Stimulated activated CD4-positive, alpha-beta T cell treated with anti-CD3 and anti-CD28 coated beads, Interleukin-4, amount 100 ng/mL, for 48 hours (primary cell): ENCODE measurements around the gene LMOD3.

Source experiments
- DNase-seq, 2 donors: peaks; one replicate each; pipeline ENCODE4 v3.0.0-alpha.2; 2020; ENCODE audit warnings: low read depth in 2 of 2

LMOD3 gene

GRCh38 chr3:69122403-69122802 is at the start of gene LMOD3:
Gene LMOD3 (minus strand): TSS chr3:69122595. CDS start chr3:69122386, 209 bp downstream.
- no peak for DNase-seq

- no peak for DNase-seq
These were observed 49.7 kb upstream of the LMOD3 start for GRCh38 chr3:69172058-69172457.

GRCh38 chr3:69166446-69166845 is 44.1 kb upstream of the LMOD3 start:
- DNase-seq = no peak

DNA sequence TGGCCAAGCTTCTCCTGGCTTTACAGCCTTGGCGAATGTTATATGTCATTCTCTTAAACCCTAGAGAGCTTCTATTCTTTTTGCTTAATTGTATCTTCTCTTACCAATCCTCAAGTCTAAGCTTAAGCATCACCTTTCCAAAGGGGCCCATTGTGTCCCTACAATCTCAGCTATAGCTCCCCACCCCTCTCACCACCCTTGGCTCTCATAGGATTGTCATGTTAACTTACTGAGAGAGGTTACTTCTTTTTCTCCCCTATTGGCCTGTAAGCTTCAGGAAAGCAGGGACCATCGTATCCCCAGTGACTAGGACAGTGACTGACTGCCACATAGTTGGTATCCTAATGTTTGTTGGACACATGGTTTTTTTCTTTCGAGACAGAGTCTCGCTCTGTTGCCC is 43.3 kb upstream of the LMOD3 start:
- DNase-seq = no peak

- no peak for DNase-seq
These were observed 41.9 kb upstream of the LMOD3 start for GRCh38 chr3:69164296-69164695.

- no peak for DNase-seq
These were observed 40.0 kb upstream of the LMOD3 start for GRCh38 chr3:69162308-69162980.

GRCh38 chr3:69161587-69162307 is 39.4 kb upstream of the LMOD3 start:
- DNase-seq = peak in 1 of 2 donors; percentile 16

DNA sequence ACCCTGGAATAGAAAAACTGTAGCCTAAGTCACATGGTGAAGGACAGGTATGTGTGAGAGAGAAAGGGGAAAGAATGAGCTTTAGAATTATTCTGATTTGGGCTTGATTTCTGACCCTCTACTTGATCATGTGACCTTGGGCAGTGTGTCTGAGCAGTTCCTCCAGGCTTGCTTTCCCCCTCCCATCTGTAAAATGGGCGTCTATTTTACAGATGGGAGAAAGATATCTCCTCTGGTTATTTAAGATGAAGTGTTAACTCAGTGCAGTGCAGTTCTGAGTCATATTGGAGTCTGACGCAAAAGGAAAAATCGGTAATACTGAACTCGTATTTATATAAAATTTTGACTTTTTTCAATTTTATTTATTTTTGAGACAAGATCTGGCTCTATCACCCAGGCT is 38.1 kb upstream of the LMOD3 start:
- no peak for DNase-seq

- no peak for DNase-seq
These were observed 37.7 kb upstream of the LMOD3 start for GRCh38 chr3:69160107-69160506.

- no peak for DNase-seq
These were observed 27.2 kb upstream of the LMOD3 start for GRCh38 chr3:69149586-69149985.

DNA sequence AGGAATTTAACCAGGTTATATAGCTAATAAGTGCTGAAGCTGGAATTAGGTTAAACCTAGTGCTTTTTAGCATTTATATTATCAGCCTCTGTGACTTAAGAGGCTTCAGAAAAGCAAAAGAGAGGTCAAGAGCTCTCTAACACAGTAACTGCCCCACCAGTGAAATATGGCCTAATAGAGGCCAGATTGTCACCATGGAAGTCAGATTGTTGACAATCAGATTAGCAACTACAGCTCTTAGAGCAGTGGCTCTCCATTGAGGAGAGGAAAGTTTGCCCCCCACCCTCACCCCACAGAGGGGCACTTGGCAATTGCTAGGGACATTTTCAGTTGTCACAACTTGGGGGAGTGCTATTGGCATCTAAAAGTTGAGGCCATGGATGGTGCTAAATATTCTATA is 23.3 kb upstream of the LMOD3 start:
- DNase-seq = no peak

- no peak for DNase-seq
These were observed 22.3 kb upstream of the LMOD3 start for GRCh38 chr3:69144631-69145245.

GRCh38 chr3:69143612-69144011 is 21.2 kb upstream of the LMOD3 start:
- no peak for DNase-seq

DNA sequence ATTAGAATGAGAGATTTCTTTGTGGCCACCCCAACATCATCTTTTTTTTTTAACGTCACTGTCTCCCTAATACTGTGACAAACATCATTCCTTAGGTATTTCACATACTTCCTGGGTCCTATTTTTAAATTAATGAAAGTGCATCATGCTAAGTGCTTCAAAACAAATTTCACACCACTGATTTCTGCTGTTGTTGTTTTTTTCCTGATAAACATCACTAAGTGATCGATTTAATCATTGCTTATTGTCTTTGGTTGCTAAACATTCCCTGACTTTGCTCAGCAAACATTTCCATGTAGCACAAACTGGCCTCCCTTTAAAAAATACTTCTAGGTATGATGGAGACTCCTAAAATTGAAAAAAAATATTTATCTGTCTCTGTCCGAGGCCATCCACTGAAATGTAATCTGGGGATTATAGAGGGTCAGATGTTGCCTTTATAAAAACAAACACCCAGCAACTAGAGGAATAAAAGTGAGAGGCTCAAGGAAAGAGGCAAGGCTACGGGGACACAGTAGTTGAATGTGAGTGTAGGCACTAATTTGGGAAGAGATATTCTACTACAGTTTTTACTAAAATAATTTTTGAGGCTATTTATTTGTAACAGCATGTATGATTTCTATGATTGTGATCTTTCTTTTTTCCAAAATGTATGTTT is 20.5 kb upstream of the LMOD3 start:
- no peak for DNase-seq

DNA sequence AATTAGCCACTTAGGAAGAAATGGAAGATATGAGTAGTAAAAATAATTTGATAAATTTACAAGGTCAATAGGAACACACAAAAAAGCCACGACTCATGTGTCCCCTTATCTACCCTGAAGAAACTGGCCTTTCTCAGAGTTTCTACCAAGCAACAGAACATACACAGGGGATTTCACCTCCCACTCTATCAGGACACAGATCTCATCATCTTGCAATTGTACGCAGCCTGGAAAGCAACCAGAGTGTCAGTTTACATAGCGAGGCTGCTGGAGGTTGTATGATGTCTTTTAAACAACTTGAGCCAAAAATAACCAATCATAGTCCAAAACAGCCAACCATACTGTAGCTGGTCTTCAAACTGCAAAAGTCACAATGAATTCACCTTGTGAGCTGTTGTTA is 19.7 kb upstream of the LMOD3 start:
- no peak for DNase-seq

GRCh38 chr3:69141313-69141712 is 18.9 kb upstream of the LMOD3 start:
- DNase-seq = no peak

DNA sequence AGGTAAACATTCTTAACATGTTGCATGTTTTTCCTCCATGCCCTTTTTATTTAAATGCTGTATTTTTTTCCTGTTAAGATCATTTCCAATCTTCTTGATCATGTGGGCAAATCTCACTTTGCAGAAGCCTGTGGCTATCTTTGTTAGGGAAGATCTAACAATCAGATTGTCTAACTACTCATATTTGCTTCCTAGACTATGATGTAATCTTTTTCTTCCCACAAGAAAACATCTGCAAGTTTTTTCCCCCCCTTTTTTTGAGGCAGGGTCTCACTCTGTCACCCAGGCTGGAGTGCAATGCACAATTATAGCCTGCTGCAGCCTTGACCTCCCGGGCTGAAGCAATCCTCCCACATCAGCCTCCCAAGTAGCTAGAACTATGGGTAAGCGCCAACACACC is 15.0 kb upstream of the LMOD3 start:
- DNase-seq = no peak

- DNase-seq = no peak
These were observed 14.6 kb upstream of the LMOD3 start for GRCh38 chr3:69137005-69137404.

- no peak for DNase-seq
These were observed 8.3 kb upstream of the LMOD3 start for GRCh38 chr3:69130689-69131088.

DNA sequence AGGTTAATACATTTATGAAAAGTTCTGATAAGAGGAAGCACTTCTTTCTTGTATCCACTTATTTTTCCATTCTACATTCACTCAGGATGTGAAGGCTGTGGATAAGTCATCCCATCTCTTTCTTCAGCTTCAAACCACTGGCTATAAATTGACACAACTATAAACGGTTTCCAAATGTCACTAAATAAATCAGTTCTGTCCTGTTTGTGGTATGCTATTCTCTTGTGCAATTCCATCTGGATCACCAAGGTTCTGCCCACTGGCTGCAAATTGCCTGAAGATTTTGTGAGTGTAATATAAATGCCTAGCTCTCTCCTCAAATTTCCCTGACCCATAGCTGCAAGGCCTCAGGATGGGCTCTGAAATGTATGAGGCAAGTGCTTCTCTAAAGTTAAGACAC is 7.1 kb upstream of the LMOD3 start:
- DNase-seq = no peak

DNA sequence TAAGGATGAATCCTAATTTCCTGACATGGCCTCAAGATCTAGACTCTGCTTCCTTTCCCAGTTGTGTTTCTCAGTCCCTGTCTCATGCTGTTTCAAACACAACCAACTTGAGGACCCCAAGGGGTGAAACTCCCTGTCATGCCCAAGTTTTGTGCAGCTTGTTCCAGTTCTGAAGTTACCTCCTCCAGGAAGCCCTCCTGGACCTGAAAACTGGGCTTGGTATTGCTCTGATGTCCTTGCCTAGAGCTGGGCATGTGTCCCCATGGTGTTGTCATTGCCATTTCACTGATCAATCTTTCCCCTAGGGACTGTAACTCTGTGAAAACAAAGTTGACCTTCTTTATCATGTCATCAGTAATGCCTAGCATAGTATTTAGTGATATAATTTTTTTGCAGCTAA is 6.1 kb upstream of the LMOD3 start:
- DNase-seq = no peak

- DNase-seq = no peak
These were observed 4.6 kb upstream of the LMOD3 start for GRCh38 chr3:69126999-69127398.

DNA sequence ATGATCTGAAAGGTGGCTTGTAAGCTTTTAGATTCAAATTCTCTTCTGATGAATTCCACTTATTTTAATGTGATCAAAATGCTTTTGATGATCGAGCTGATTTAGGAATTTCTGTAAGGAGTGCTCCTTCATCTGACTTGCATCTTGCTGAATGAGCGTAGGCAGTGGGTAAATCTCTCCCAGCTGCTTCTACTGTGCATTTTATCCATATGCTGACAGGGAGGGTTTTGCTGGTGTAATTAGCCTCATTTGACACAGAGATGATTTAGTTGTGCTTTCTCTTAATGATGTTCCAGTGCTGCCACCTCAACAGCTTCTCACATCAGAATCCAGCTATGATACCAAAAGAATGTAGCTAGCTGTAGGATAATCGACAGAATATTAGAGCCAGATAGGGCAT is 3.8 kb upstream of the LMOD3 start:
- no peak for DNase-seq
